PC-3 (cell line): ENCODE results near the gene GPS1. TPM values are rescaled to one million over a fixed set of nuclear protein-coding genes. Genes with fewer than 3 reads are reported as not detected.

Experiments
- ATAC-seq: fragments of 200-7000 bp; cut with Tn5 transposase; 2 replicates; pipeline ENCODE4 v1.9.1; 2020; ENCODE audit warnings: mild to moderate bottlenecking, moderate library complexity
- BruUV-seq: library from RNA; stranded (reverse); fragments of 400-500 nt; replicated peaks from 2 replicates; lab custom pipeline; 2021; lab: Mats Ljungman, UMichigan
- CTCF ChIA-PET: fragments of 300-600 bp; sonication (Branson Sonifier 250); formaldehyde crosslinking; loops from one replicate; lab custom pipeline; 2022; ENCODE audit warnings: antibody characterized with exemption; lab: Charles Lee
- POLR2A ChIA-PET: fragments of 300-600 bp; sonication (Branson Sonifier 250); formaldehyde crosslinking; loops from one replicate; lab custom pipeline; 2022; ENCODE audit warnings: antibody characterized with exemption; ENCODE audit not compliant: unreplicated experiment; lab: Charles Lee
- DNase-seq: peaks from one replicate; pipeline ENCODE4 v3.0.0-alpha.2; 2015
- H2AFZ ChIP-seq: fragments of 300-600 bp; sonication (generic); 2 replicates; pipeline ENCODE4 v1.6.0; 2016; ENCODE audit warnings: antibody characterized with exemption, low read length
- H3F3A ChIP-seq: fragments of 300-600 bp; sonication (generic); one replicate; pipeline ENCODE4 v1.6.0; 2017; ENCODE audit warnings: antibody characterized with exemption, low read length, control low read depth, mild to moderate bottlenecking; ENCODE audit not compliant: unreplicated experiment
- H3K27ac ChIP-seq: fragments of 300-600 bp; sonication (generic); 2 replicates; pipeline ENCODE4 v1.5.1; 2016; ENCODE audit warnings: mild to moderate bottlenecking, low read length
- H3K27me3 ChIP-seq: fragments of 300-600 bp; sonication (generic); 2 replicates; pipeline ENCODE4 v1.6.1; 2016; ENCODE audit warnings: low read length, mixed read lengths
- H3K36me3 ChIP-seq: fragments of 300-600 bp; sonication (generic); 2 replicates; pipeline ENCODE4 v1.6.1; 2016; ENCODE audit warnings: low read depth, mixed run types, low read length, mixed read lengths
- H3K4me1 ChIP-seq: fragments of 300-600 bp; sonication (generic); 2 replicates; pipeline ENCODE4 v1.5.1; 2016; ENCODE audit warnings: low read length; ENCODE audit not compliant: insufficient read depth
- H3K4me2 ChIP-seq: fragments of 300-600 bp; sonication (generic); 2 replicates; pipeline ENCODE4 v1.6.0; 2016; ENCODE audit warnings: low read length
- H3K4me3 ChIP-seq: fragments of 300-600 bp; sonication (generic); 2 replicates; pipeline ENCODE4 v1.5.1; 2016; ENCODE audit warnings: mild to moderate bottlenecking, low read length, mixed read lengths
- H3K79me2 ChIP-seq: fragments of 300-600 bp; sonication (generic); 2 replicates; pipeline ENCODE4 v1.6.1; 2017; ENCODE audit warnings: low read length, mixed read lengths
- H3K9ac ChIP-seq: fragments of 300-600 bp; sonication (generic); 2 replicates; pipeline ENCODE4 v1.6.0; 2016; ENCODE audit warnings: mild to moderate bottlenecking, low read length
- H3K9me2 ChIP-seq: fragments of 300-600 bp; sonication (generic); replicated peaks from 2 replicates; pipeline ENCODE4 v1.6.1; 2016; ENCODE audit warnings: mixed run types, low read length, mixed read lengths
- H3K9me3 ChIP-seq: fragments of 300-600 bp; sonication (generic); 2 replicates; pipeline ENCODE4 v1.6.1; 2016; ENCODE audit warnings: low read length, mixed read lengths
- H4K20me1 ChIP-seq: fragments of 300-600 bp; sonication (generic); 2 replicates; pipeline ENCODE4 v1.6.1; 2016; ENCODE audit warnings: low read length, mixed read lengths
- EZH2 ChIP-seq: fragments of 300-600 bp; sonication (generic); IDR thresholded peaks from one replicate; pipeline ENCODE4 v1.6.1; 2017; ENCODE audit warnings: antibody characterized with exemption, mild to moderate bottlenecking, low read length; ENCODE audit not compliant: unreplicated experiment
- EZH2phosphoT487 ChIP-seq: fragments of 300-600 bp; sonication (generic); IDR thresholded peaks from 2 replicates; pipeline ENCODE4 v1.6.1; 2018; ENCODE audit warnings: mild to moderate bottlenecking, antibody characterized with exemption, low read length, borderline replicate concordance
- intact Hi-C: fragments of 100-400 bp; cut with micrococcal nuclease; formaldehyde crosslinking; loops from 2 replicates; pipeline ENCODE4 v1.9.0; 2023
- total RNA-seq: library from RNA; depleted of rRNA; stranded (reverse); fragments of >200 nt; gene quantifications from 2 replicates; pipeline ENCODE4 v1.2.3, GENCODE V29; 2014
- TF ChIP-seq, protein P1 (sequence below): fragments of 300-600 bp; sonication (generic); conservative IDR thresholded peaks from 2 replicates; pipeline ENCODE4 v1.5.1; 2017; ENCODE audit warnings: antibody characterized with exemption, low read depth, mild to moderate bottlenecking, low read length

Gene GPS1
- total RNA-seq, 1 experiment from 2014 or later: 240 TPM

DNA sequence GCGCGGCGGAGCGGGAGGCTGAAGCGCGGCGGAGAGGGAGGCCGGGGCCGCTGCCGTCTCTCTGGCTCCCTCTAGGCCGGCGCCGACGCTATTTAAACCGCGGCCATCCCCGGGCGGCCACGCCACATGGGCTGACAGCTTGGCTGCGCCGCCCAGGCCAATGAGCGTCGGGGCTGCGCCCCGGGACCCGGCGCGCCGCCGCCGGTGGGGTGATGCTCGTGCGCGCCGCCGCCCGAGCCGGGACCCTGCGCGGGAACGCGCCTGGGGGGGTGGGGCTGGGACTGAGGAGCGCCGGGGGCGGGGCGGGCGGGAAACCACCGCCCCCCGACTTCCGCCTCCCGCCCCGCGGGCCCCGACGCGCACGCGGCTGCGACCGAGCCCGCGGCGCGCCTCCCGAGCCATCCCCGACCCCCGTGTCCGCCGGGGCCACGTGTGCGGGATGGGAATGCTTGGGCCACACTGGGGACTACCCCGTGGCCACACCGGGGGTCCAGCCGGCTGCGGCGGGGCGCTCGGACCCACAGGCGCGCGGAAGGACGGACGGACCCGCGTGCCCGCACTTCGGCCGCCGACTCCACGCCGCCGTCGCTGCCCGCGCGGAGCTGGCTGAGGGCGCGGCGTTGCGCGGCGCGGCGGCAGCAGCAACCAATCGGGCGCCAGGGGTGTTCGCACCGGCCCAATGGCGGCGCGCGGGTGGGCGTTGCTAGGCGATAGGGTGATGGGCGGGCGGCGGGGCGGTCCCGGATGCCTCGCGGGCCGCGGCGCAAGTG is 46.7 kb downstream of the GPS1 start, which contains the start of gene FASN:
FASN (minus strand) TSS at position 68 of the 770 bp plus-strand sequence. CDS start 1,791 bp downstream, outside the sequence.
- peaks cover 30% of the 10 kb centered on the region for H3K4me1 ChIP-seq

DNA sequence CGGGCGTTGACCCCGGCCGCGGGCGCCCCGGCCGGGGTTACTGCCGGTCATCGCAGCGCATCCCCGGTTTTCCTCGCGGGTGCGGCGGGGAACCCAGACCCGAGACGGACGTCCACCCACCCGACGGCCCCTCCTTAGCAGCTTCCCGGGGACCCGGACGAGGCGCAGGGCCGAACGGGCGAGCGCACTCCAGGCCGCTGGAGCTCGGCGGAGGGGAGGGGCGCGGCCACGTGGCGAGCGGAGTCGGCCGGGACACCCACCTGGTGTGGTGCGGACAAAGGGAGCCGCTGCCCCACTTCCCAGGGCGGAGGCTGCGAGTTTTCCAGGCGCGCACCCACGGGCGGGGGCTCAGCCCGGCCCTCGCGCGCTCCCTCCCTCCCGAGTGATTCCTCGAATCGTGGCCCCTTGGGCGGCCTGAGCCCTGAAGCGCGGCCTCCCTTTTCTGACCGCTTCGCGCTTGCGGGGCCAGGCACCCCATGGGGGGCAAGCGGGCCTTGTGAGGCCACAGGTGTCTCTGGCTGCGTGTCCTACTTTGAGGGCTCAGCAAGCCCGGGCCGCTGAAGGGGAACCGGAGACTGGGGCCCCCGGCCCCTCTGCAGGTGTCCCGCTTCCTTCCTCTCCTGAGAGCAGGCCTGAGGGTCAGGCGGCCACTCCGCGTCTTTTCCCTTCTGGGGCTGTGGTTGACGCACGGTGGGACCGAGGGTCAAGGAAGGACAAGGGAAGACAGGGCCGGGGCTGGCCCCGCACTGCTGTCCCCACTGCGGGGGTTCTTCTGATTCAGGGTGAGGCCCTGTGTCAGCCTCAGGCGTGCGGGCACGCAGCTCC is 47.5 kb downstream of the GPS1 start:
- ChIA-PET POLR2A (interaction anchor here (0.6 to 1.8 kb wide), 2 partner anchors 61 to 356 kb away, joined by 3 to 4 read pairs; partner anchors contain the start of gene DCXR), CTCF (no interaction called here)
- intact Hi-C loops: loop anchor here (5.0 kb wide), 1 partner anchor 62 kb away; the partner anchor contains the start of gene DCXR
- peak; percentile 6 for ATAC-seq
- Histone ChIP-seq H3K27ac (peak overlapping the region; percentile 85), H4K20me1 (peaks cover 25% of the 10 kb centered on the region), H3K36me3 (peaks cover 17% of the 10 kb centered on the region), H3K9ac (peak overlapping the region; percentile 93), H2AFZ (peak overlapping the region; percentile 78), H3K4me1 (peaks cover 35% of the 10 kb centered on the region), H3K9me2 (no peaks in the 10 kb centered on the region), H3K27me3 (no peaks in the 10 kb centered on the region), H3F3A (no peaks in the 10 kb centered on the region), H3K79me2 (peaks cover 43% of the 10 kb centered on the region), H3K4me2 (peak overlapping the region; percentile 90), H3K4me3 (peak overlapping the region; percentile 69), H3K9me3 (no peaks in the 10 kb centered on the region)
- BruUV-seq: no TSS peak
- no peak for TF ChIP-seq EZH2phosphoT487
- TF ChIP-seq, protein P1, sequence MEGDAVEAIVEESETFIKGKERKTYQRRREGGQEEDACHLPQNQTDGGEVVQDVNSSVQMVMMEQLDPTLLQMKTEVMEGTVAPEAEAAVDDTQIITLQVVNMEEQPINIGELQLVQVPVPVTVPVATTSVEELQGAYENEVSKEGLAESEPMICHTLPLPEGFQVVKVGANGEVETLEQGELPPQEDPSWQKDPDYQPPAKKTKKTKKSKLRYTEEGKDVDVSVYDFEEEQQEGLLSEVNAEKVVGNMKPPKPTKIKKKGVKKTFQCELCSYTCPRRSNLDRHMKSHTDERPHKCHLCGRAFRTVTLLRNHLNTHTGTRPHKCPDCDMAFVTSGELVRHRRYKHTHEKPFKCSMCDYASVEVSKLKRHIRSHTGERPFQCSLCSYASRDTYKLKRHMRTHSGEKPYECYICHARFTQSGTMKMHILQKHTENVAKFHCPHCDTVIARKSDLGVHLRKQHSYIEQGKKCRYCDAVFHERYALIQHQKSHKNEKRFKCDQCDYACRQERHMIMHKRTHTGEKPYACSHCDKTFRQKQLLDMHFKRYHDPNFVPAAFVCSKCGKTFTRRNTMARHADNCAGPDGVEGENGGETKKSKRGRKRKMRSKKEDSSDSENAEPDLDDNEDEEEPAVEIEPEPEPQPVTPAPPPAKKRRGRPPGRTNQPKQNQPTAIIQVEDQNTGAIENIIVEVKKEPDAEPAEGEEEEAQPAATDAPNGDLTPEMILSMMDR: no peak
- no peak for TF ChIP-seq EZH2
- DNase-seq: no peak

More for the DNA sequence above, 46.7 kb downstream of the GPS1 start, which contains the start of gene FASN:
- ATAC-seq (peak; percentile 79), DNase-seq (peak; percentile 97)
- TF ChIP-seq, protein P1: peak; percentile 33; the same call in 1 of the 2 replicates
- TF ChIP-seq EZH2phosphoT487: no peak
- peaks cover 23% of the 10 kb centered on the region for H3K36me3 ChIP-seq
- peak within 1 kb of the TSS; percentile 91 for H3K4me3 ChIP-seq
- peaks cover 29% of the 10 kb centered on the region for H4K20me1 ChIP-seq
- peak within 1 kb of the TSS; percentile 99 for H3K9ac ChIP-seq
- no peaks in the 10 kb centered on the region for H3K9me2 ChIP-seq
- BruUV-seq: no TSS peak
- no peaks in the 10 kb centered on the region for H3K9me3 ChIP-seq
- ChIA-PET CTCF (interaction anchor here (0.6 kb wide), 1 partner anchor 96 kb away, joined by 4 read pairs; no protein-coding TSS in a partner anchor), POLR2A (interaction anchor here (0.6 to 1.8 kb wide), 2 partner anchors 61 to 357 kb away, joined by 3 to 4 read pairs; partner anchors contain the start of gene DCXR)
- peak within 1 kb of the TSS; percentile 85 for H3K27ac ChIP-seq
- intact Hi-C loops: loop anchor here (5.0 kb wide), 1 partner anchor 61 kb away; the partner anchor contains the start of gene DCXR
- H3F3A ChIP-seq: no peaks in the 10 kb centered on the region
- peak within 1 kb of the TSS; percentile 78 for H2AFZ ChIP-seq
- no peaks in the 10 kb centered on the region for H3K27me3 ChIP-seq
- peak within 1 kb of the TSS; percentile 97 for H3K4me2 ChIP-seq
- peaks cover 47% of the 10 kb centered on the region for H3K79me2 ChIP-seq
